Lower leg skin (tissue), 4 donors: ENCODE measurements around the gene GPR68. TPM values are rescaled to one million over a fixed set of nuclear protein-coding genes. Genes with fewer than 3 reads are reported as not detected.

ENCODE experiments used
- DNase-seq, 2 donors: peaks; one replicate each; pipeline ENCODE4 v3.0.0-alpha.2; 2019; ENCODE audit warnings: low spot score in 2 of 2
- H3K4me3 ChIP-seq: fragments of 200-600 bp; sonication (generic); 2 replicates; pipeline ENCODE4 v1.5.1; 2017; ENCODE audit warnings: mild to moderate bottlenecking, low read depth; ENCODE audit not compliant: poor library complexity, severe bottlenecking
- POLR2A ChIP-seq, 2 donors: fragments of 450-650 bp; IDR thresholded peaks; one replicate each; pipeline ENCODE4 v1.6.1; 2016 to 2017; ENCODE audit warnings: antibody characterized with exemption in 2 of 2, mild to moderate bottlenecking in 1 of 2, moderate library complexity in 1 of 2
- WGBS, 2 donors: methylation state at CpG; one replicate each; pipeline ENCODE4 v1.1.5; 2018; 5-methylcytosine and 5-hydroxymethylcytosine counted together
- intact Hi-C: fragments of 100-400 bp; cut with DNase I; formaldehyde crosslinking; loops from one replicate; pipeline ENCODE4 v1.15.0; 2023; ENCODE audit warnings: low total_unique reads
- total RNA-seq, 4 donors: library from RNA; depleted of rRNA; stranded (reverse); fragments of >200 nt; gene quantifications; one replicate each; pipeline ENCODE4 v1.1.0, GENCODE V29; 2016
- TF ChIP-seq, protein P1 (sequence below), 3 donors: fragments of 450-650 bp; IDR thresholded peaks; one replicate each; pipeline ENCODE4 v1.5.1; 2016; ENCODE audit warnings: antibody characterized with exemption in 3 of 3, mild to moderate bottlenecking in 3 of 3, moderate library complexity in 2 of 3

Gene GPR68
- total RNA-seq, 4 donors from 2014 or later: 1.3 to 4.1 (median 3.2) TPM

DNA sequence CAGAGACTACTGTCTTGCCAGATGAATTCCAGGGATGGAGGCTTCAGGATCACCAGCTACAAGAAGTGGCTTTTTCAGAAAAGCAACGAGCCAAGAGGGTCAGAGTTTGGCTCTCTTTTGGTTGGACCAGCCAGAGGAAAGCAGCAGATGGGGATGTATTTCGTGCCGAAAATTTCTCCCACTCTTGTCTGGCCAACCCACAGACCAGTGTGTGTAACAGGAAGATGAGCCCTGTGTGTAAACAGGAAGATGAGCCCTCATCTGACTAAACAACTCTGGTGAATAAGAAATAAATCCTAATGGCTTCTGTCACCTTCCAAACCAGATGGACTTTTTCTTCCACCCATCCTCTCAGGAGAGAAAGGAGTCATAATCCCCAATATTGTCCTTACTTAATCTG, 13.1 kb downstream of the GPR68 start:
- no peak overlapping the region for H3K4me3 ChIP-seq
- DNase-seq: no peak
- TF ChIP-seq POLR2A (IDR thresholded peaks at IDR 0.05): no peak
- TF ChIP-seq, protein P1, sequence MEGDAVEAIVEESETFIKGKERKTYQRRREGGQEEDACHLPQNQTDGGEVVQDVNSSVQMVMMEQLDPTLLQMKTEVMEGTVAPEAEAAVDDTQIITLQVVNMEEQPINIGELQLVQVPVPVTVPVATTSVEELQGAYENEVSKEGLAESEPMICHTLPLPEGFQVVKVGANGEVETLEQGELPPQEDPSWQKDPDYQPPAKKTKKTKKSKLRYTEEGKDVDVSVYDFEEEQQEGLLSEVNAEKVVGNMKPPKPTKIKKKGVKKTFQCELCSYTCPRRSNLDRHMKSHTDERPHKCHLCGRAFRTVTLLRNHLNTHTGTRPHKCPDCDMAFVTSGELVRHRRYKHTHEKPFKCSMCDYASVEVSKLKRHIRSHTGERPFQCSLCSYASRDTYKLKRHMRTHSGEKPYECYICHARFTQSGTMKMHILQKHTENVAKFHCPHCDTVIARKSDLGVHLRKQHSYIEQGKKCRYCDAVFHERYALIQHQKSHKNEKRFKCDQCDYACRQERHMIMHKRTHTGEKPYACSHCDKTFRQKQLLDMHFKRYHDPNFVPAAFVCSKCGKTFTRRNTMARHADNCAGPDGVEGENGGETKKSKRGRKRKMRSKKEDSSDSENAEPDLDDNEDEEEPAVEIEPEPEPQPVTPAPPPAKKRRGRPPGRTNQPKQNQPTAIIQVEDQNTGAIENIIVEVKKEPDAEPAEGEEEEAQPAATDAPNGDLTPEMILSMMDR (IDR thresholded peaks at IDR 0.05): no peak
- 81 to 83% methylated on average over 3 of the region's 3 CpGs for WGBS, 2 donors
- intact Hi-C loops: no loop called here

DNA sequence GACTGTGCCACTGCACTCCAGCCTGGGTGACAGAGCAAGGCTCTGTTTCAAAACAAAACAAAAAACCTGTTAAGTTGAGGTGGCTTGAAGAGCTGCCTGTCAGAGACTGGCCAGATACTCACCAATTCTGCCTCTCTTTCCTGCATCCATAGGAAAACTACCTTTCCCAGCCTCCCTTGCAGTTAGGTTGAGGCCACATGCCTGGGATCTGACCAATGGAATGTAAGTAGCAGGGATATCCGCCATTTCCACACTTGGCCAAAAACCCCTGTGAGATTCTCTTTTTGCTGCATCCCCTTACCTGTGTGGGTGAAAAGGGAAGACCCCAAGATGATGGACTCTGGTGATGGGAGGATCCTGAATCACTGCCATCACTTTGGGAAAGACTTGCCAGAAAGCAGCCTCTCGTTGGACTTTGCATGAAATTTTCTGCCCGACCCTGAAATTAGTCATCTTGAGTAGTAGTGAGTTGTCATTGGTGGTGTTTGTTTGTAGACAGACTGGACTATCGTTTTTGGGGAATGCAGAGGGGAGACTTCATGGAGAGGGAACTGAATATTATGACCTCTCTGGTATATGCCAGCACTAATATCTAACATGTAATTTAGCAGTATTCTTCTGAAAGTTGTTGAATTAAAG, 14.0 kb downstream of the GPR68 start:
- no peak for DNase-seq
- intact Hi-C loops: no loop called here
- 72 to 84% methylated on average over 4 of the region's 4 CpGs for WGBS, 2 donors
- no peak overlapping the region for H3K4me3 ChIP-seq
- TF ChIP-seq, protein P1 (IDR thresholded peaks at IDR 0.05): no peak
- TF ChIP-seq POLR2A (IDR thresholded peaks at IDR 0.05): no peak

DNA sequence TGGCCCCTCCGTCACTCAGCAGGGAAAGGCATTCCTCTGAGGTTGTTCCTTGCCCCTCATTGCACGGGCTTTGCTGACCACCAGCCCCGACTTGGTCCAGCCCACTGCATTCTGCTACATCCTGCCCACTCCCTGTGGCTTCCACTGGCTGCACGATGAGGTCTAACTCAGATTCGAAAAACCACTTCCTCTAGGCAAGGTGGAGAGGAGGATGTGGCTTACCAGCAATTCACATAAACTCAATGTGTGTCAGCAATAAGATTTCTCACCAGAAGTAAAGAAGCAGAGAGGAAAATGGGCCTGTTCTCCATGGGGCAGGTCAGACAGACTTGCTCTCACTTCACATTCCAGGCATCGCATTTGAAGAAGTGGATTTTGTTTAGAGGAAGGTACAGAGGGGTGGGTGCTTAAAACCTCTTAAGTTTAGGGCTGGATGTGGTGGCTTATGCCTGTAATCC, 14.7 kb downstream of the GPR68 start:
- intact Hi-C loops: no loop called here
- no peak for TF ChIP-seq POLR2A (IDR thresholded peaks at IDR 0.05)
- TF ChIP-seq, protein P1 (IDR thresholded peaks at IDR 0.05): no peak
- 66 to 73% methylated on average over 6 of the region's 6 CpGs for WGBS, 2 donors
- no peak for DNase-seq
- no peak overlapping the region for H3K4me3 ChIP-seq

DNA sequence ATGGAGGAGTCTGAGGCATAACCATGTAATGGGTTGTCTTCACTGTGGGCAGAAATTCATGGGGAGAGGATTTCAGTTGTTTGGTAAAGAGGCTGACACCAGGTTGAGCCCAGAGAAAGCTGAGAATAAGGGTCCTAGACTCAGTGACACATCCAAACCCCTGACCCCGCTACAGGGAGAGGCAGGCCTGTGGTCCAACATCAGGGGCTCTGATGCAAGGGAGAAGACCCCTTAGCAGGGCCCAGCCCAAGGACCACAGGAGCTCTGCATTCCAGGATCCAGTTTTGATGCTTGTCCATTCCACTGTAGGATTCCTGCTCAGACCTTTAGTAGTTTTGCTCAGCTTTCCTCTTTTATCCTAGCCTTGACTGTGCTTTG, 15.5 kb downstream of the GPR68 start:
- no peak for TF ChIP-seq POLR2A (IDR thresholded peaks at IDR 0.05)
- TF ChIP-seq, protein P1 (IDR thresholded peaks at IDR 0.05): no peak
- DNase-seq: no peak
- intact Hi-C loops: no loop called here
- H3K4me3 ChIP-seq: no peak overlapping the region
- WGBS, 2 donors: 100% methylated on average over 1 of the region's 1 CpG

- no peak overlapping the region for H3K4me3 ChIP-seq
- TF ChIP-seq POLR2A (IDR thresholded peaks at IDR 0.05): no peak
- TF ChIP-seq, protein P1 (IDR thresholded peaks at IDR 0.05): no peak
- WGBS, 2 donors: 90 to 93% methylated on average over 14 of the region's 14 CpGs
- DNase-seq: no peak
- intact Hi-C loops: no loop called here
Measured at GRCh38 chr14:91228112-91229004, 16.1 kb downstream of the GPR68 start.
